Measurements from ENCODE around the gene FCHSD2.

DNA sequence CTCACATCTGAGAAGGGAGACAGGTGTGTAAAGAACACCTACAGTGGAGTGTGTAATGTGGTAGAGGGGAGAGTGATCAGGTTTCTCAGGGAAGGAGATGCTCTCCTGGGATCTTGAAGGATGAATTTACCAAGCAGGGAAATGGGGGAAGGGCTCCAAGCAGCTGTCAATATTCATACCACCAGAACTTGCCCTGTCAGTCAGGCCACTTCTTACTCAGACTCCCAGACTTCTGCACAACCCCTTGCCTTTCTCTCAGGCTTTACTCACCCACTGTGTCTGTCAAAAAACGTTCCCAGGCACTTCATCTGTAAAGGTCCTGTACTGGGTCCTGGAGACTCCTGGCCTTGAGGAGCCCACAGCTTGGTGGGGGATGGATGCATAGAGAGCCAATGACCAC, 14.0 kb upstream of the FCHSD2 start:
- TF ChIP-seq, protein P1, sequence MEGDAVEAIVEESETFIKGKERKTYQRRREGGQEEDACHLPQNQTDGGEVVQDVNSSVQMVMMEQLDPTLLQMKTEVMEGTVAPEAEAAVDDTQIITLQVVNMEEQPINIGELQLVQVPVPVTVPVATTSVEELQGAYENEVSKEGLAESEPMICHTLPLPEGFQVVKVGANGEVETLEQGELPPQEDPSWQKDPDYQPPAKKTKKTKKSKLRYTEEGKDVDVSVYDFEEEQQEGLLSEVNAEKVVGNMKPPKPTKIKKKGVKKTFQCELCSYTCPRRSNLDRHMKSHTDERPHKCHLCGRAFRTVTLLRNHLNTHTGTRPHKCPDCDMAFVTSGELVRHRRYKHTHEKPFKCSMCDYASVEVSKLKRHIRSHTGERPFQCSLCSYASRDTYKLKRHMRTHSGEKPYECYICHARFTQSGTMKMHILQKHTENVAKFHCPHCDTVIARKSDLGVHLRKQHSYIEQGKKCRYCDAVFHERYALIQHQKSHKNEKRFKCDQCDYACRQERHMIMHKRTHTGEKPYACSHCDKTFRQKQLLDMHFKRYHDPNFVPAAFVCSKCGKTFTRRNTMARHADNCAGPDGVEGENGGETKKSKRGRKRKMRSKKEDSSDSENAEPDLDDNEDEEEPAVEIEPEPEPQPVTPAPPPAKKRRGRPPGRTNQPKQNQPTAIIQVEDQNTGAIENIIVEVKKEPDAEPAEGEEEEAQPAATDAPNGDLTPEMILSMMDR (IDR thresholded peaks at IDR 0.05; ENCODE audit: low read length), result no peak
- TF ChIP-seq EZH2 (IDR thresholded peaks at IDR 0.05; ENCODE audit: borderline replicate concordance, low read length), result no peak

Measured in OCI-LY1 (cell line).